ENCODE measurements around the gene SHISA5.

DNA sequence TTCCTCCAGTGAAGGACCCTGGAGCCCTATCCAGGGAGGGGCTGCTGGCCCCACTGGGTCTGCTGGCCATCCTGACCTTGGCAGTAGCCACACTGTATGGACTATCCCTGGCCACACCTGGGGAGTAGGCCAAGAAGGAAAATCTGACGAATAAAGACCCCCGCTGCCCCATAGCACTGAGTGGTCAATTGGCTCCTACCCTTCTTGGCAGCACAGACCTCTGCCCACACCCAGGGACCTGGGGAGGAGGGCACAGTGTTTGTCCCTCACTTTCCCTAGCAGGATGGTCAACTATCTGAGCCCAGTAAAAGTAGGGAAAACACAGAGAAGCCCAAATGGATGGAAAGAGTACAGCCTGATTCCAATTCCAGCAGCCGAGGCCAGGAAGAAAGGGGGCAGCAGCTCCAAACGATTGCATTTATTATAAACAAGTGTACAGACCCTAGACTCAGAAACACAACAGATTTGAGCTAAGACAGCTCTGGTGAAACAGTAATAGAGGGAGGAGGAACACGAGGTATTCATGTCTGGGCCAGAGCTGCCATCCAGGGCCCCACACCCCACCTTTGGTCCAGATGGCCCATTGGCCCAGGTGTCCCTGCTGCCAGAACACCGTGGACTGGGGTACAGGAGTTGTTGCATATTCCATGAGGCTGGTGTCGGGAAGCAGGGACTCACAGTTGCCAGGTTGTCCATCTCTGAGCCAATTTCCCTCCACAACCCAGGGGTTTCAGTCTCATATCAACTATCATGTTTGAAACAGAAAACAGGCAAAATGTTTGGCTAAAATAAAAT is 36.3 kb downstream of the SHISA5 start:
- TF ChIP-seq, protein P1, sequence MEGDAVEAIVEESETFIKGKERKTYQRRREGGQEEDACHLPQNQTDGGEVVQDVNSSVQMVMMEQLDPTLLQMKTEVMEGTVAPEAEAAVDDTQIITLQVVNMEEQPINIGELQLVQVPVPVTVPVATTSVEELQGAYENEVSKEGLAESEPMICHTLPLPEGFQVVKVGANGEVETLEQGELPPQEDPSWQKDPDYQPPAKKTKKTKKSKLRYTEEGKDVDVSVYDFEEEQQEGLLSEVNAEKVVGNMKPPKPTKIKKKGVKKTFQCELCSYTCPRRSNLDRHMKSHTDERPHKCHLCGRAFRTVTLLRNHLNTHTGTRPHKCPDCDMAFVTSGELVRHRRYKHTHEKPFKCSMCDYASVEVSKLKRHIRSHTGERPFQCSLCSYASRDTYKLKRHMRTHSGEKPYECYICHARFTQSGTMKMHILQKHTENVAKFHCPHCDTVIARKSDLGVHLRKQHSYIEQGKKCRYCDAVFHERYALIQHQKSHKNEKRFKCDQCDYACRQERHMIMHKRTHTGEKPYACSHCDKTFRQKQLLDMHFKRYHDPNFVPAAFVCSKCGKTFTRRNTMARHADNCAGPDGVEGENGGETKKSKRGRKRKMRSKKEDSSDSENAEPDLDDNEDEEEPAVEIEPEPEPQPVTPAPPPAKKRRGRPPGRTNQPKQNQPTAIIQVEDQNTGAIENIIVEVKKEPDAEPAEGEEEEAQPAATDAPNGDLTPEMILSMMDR (IDR thresholded peaks at IDR 0.05; ENCODE audit: borderline replicate concordance, extremely low read depth, low read length, poor library complexity, severe bottlenecking): peak; percentile 3
- TF ChIP-seq EZH2 (IDR thresholded peaks at IDR 0.05; ENCODE audit: borderline replicate concordance, low read depth, low read length, severe bottlenecking): no peak
